A204.1 (cell line): Measurements from ENCODE around the gene CCDC120.
A peak's percentile ranks its signal among the peaks of the same experiment; 100 is the strongest.

Experiments
- FAIRE-seq: peaks from 2 replicates; lab custom pipeline; 2012; peaks lifted over from hg19 to GRCh38; lab: Jason Lieb, UNC

Gene CCDC120

GRCh38 chrX:49058794-49059193 lies at the start of gene CCDC120:
TSS of gene CCDC120 (plus strand) at chrX:49058999. CDS start at chrX:49062042, 3,043 bp downstream.
- no peak for FAIRE-seq

GRCh38 chrX:49019050-49019449 lies 39.7 kb upstream of the CCDC120 start:
- FAIRE-seq, result no peak

- FAIRE-seq, result no peak
Measured at GRCh38 chrX:49019599-49020249, 39.1 kb upstream of the CCDC120 start.

- FAIRE-seq, result no peak
Measured at GRCh38 chrX:49029876-49030275, 28.9 kb upstream of the CCDC120 start.

GRCh38 chrX:49030283-49030682 lies 28.5 kb upstream of the CCDC120 start:
- FAIRE-seq, result no peak

- no peak for FAIRE-seq
Measured at GRCh38 chrX:49037883-49038475, 20.8 kb upstream of the CCDC120 start.

GRCh38 chrX:49039598-49040375 lies 19.0 kb upstream of the CCDC120 start:
- no peak for FAIRE-seq

GRCh38 chrX:49040376-49040955 lies 18.3 kb upstream of the CCDC120 start:
- no peak for FAIRE-seq

GRCh38 chrX:49041744-49042580 lies 16.8 kb upstream of the CCDC120 start:
- FAIRE-seq, result no peak

GRCh38 chrX:49042581-49043219 lies 16.1 kb upstream of the CCDC120 start:
- no peak for FAIRE-seq

- FAIRE-seq, result peak; percentile 96
Measured at GRCh38 chrX:49043220-49043986, 15.4 kb upstream of the CCDC120 start, which contains the start of gene TFE3. TSS of gene TFE3 (minus strand) at chrX:49043357. CDS start at chrX:49043226, 131 bp downstream.

GRCh38 chrX:49043987-49044281 lies 14.9 kb upstream of the CCDC120 start:
- FAIRE-seq, result no peak

- FAIRE-seq, result no peak
Measured at GRCh38 chrX:49053223-49054072, 5.4 kb upstream of the CCDC120 start.

- no peak for FAIRE-seq
Measured at GRCh38 chrX:49054073-49054762, 4.6 kb upstream of the CCDC120 start.

- no peak for FAIRE-seq
Measured at GRCh38 chrX:49059201-49059600, 402 bp downstream of the CCDC120 start.

- no peak for FAIRE-seq
Measured at GRCh38 chrX:49059681-49060085, 884 bp downstream of the CCDC120 start.

GRCh38 chrX:49060914-49061313 lies 2.1 kb downstream of the CCDC120 start:
- FAIRE-seq, result no peak

GRCh38 chrX:49061490-49061889 lies 2.7 kb downstream of the CCDC120 start:
- no peak for FAIRE-seq

GRCh38 chrX:49061916-49062315 lies 3.1 kb downstream of the CCDC120 start:
- FAIRE-seq, result no peak
